Measurements from ENCODE around the gene CMKLR1. TPM values are rescaled to one million over a fixed set of nuclear protein-coding genes. Genes with fewer than 3 reads are reported as not detected.

CMKLR1 gene
- total RNA-seq, 1 experiment from 2014 or later, result 0.66 TPM

- Mint-ChIP-seq H3K4me1 (peaks cover 4 to 5% of the 10 kb centered on the region in 2 experiments), H3K36me3 (ENCODE audit: insufficient read depth in 1 of 3, low read depth in 3 of 3) (no peaks in the 10 kb centered on the region), H3K4me3 (no peak overlapping the region), H3K9me3 (no peaks in the 10 kb centered on the region; a peak in 2 of 5 replicates), H3K27me3 (ENCODE audit: low read depth) (no peaks in the 10 kb centered on the region), H3K27ac (no peak overlapping the region)
- H4K5ac ChIP-seq (ENCODE audit: insufficient read length, low read depth, low read length), result no peak overlapping the region
- H3K23me2 ChIP-seq (ENCODE audit: insufficient read length, low read depth, low read length, poor library complexity, severe bottlenecking), result no peaks in the 10 kb centered on the region
- H3K27ac ChIP-seq (ENCODE audit: insufficient read length, low read depth, low read length), result no peak overlapping the region
- H2AK5ac ChIP-seq (ENCODE audit: insufficient read length, low read length), result no peak overlapping the region
- no peak overlapping the region for H2BK12ac ChIP-seq (ENCODE audit: insufficient read length, low read depth, low read length)
- H2BK15ac ChIP-seq (ENCODE audit: low read depth, low read length), result no peak overlapping the region
- no peak overlapping the region for H3K23ac ChIP-seq (ENCODE audit: insufficient read length, low read depth, low read length)
- no peak overlapping the region for H3K18ac ChIP-seq (ENCODE audit: insufficient read length, low read depth, low read length)
- H4K8ac ChIP-seq (replicated peaks; ENCODE audit: insufficient read length, low read depth, low read length), result no peak overlapping the region
- no peaks in the 10 kb centered on the region for H3K27me3 ChIP-seq (ENCODE audit: insufficient read depth, low read length)
- H4K20me1 ChIP-seq (ENCODE audit: control insufficient read depth, insufficient read depth, insufficient read length), result no peaks in the 10 kb centered on the region
- no peak overlapping the region for H2BK5ac ChIP-seq (ENCODE audit: insufficient read length, low read length)
- no peak overlapping the region for H4K91ac ChIP-seq (ENCODE audit: insufficient read length, low read depth, low read length)
- H2AFZ ChIP-seq (ENCODE audit: low read length), result no peak overlapping the region
- no peak overlapping the region for H2BK120ac ChIP-seq (ENCODE audit: low read depth, low read length, poor library complexity, severe bottlenecking)
- no peak overlapping the region for H3K4ac ChIP-seq (ENCODE audit: low read depth, low read length)
- H2BK20ac ChIP-seq (ENCODE audit: low read depth, low read length, poor library complexity, severe bottlenecking), result no peak overlapping the region
- no peaks in the 10 kb centered on the region for H3K9me3 ChIP-seq (ENCODE audit: control insufficient read depth, low read depth, low read length)
- H3K79me2 ChIP-seq (ENCODE audit: insufficient read depth, low read length), result no peaks in the 10 kb centered on the region
- H3K14ac ChIP-seq (ENCODE audit: insufficient read depth, low read length), result no peak overlapping the region
- DNase-seq, result no peak
- H3K4me2 ChIP-seq (ENCODE audit: insufficient read depth, insufficient read length, low read length), result no peak overlapping the region
- no peak overlapping the region for H3K9ac ChIP-seq (ENCODE audit: extremely low read depth, insufficient read length, low read length)
- no peak for TF ChIP-seq CTCF (conservative IDR thresholded peaks at IDR 0.05)
- H3T11ph ChIP-seq (ENCODE audit: low read length), result no peak overlapping the region
- no peaks in the 10 kb centered on the region for H3K4me1 ChIP-seq (ENCODE audit: insufficient read depth, low read length)
- H3K56ac ChIP-seq (ENCODE audit: insufficient read length, low read depth, low read length), result no peak overlapping the region
- H3K79me1 ChIP-seq (ENCODE audit: insufficient read depth, low read depth, low read length, poor library complexity, severe bottlenecking), result no peaks in the 10 kb centered on the region
Measured at GRCh38 chr12:108352591-108352990, 13.5 kb upstream of the CMKLR1 start.

All from H9 (cell line).